ENCODE measurements around the gene TAB3. TPM values are rescaled to one million over a fixed set of nuclear protein-coding genes. Genes with fewer than 3 reads are reported as not detected.

TAB3 gene
- total RNA-seq, 1 donor from 2014 or later = 19.4 TPM

GRCh38 chrX:30904186-30904585 is 15.1 kb upstream of the TAB3 start:
- DNase-seq (ENCODE audit: low read depth) = no peak
- no peak for TF ChIP-seq CTCF (conservative IDR thresholded peaks at IDR 0.05; ENCODE audit: low read depth, low read length)
- H3K4me3 ChIP-seq (ENCODE audit: low read depth, low read length) = no peak overlapping the region

- no peak for TF ChIP-seq CTCF (conservative IDR thresholded peaks at IDR 0.05; ENCODE audit: low read depth, low read length)
- DNase-seq (ENCODE audit: low read depth) = no peak
- H3K4me3 ChIP-seq (ENCODE audit: low read depth, low read length) = no peak overlapping the region
Measured at GRCh38 chrX:30900227-30900626, 11.2 kb upstream of the TAB3 start.

GRCh38 chrX:30898886-30899285 is 9.8 kb upstream of the TAB3 start:
- no peak for TF ChIP-seq CTCF (conservative IDR thresholded peaks at IDR 0.05; ENCODE audit: low read depth, low read length)
- no peak overlapping the region for H3K4me3 ChIP-seq (ENCODE audit: low read depth, low read length)
- no peak for DNase-seq (ENCODE audit: low read depth)

GRCh38 chrX:30895370-30895769 is 6.3 kb upstream of the TAB3 start:
- DNase-seq (ENCODE audit: low read depth) = no peak
- H3K4me3 ChIP-seq (ENCODE audit: low read depth, low read length) = no peak overlapping the region
- TF ChIP-seq CTCF (conservative IDR thresholded peaks at IDR 0.05; ENCODE audit: low read depth, low read length) = no peak

GRCh38 chrX:30893206-30893605 is 4.2 kb upstream of the TAB3 start:
- no peak overlapping the region for H3K4me3 ChIP-seq (ENCODE audit: low read depth, low read length)
- TF ChIP-seq CTCF (conservative IDR thresholded peaks at IDR 0.05; ENCODE audit: low read depth, low read length) = no peak
- no peak for DNase-seq (ENCODE audit: low read depth)

- no peak overlapping the region for H3K4me3 ChIP-seq (ENCODE audit: low read depth, low read length)
- DNase-seq (ENCODE audit: low read depth) = no peak
- no peak for TF ChIP-seq CTCF (conservative IDR thresholded peaks at IDR 0.05; ENCODE audit: low read depth, low read length)
Measured at GRCh38 chrX:30892591-30892990, 3.5 kb upstream of the TAB3 start.

GRCh38 chrX:30888526-30889146 is 418 bp downstream of the TAB3 start:
- DNase-seq (ENCODE audit: low read depth) = no peak
- peak overlapping the region; percentile 72 for H3K4me3 ChIP-seq (ENCODE audit: low read depth, low read length)
- no peak for TF ChIP-seq CTCF (conservative IDR thresholded peaks at IDR 0.05; ENCODE audit: low read depth, low read length)

All from epithelial cell of proximal tubule (primary cell).